Thymus (tissue), 11 donors: Measurements from ENCODE around the gene RPS8. TPM values are rescaled to one million over a fixed set of nuclear protein-coding genes. Genes with fewer than 3 reads are reported as not detected.

Experiments
- DNase-seq, 9 donors: peaks; one replicate each; pipeline ENCODE4 v3.0.0-alpha.2; 2013; ENCODE audit warnings: low spot score in 9 of 9, low read depth in 6 of 9, missing footprints in 1 of 9
- H3K27ac ChIP-seq, 2 donors: one replicate each; pipeline ENCODE4 v1.5.1; 2013; ENCODE audit warnings: control low read depth in 1 of 2, low read depth in 1 of 2, low read length in 1 of 2, mild to moderate bottlenecking in 1 of 2, moderate library complexity in 1 of 2
- H3K27me3 ChIP-seq, 2 donors: one replicate each; pipeline ENCODE4 v1.5.1; 2013; ENCODE audit warnings: low read length in 1 of 2; ENCODE audit not compliant: control insufficient read depth in 2 of 2, insufficient read depth in 1 of 2
- H3K36me3 ChIP-seq, 2 donors: one replicate each; pipeline ENCODE4 v1.5.1; 2013; ENCODE audit warnings: low read length in 1 of 2, mild to moderate bottlenecking in 1 of 2, moderate library complexity in 1 of 2; ENCODE audit not compliant: control insufficient read depth in 2 of 2, insufficient read depth in 2 of 2
- H3K4me1 ChIP-seq, 2 donors: one replicate each; pipeline ENCODE4 v1.5.1; 2013; ENCODE audit warnings: low read length in 2 of 2; ENCODE audit not compliant: control insufficient read depth in 2 of 2, insufficient read depth in 2 of 2
- H3K4me3 ChIP-seq, 2 donors: one replicate each; pipeline ENCODE4 v1.5.1; 2013; ENCODE audit warnings: low read length in 2 of 2, control low read depth in 1 of 2, mild to moderate bottlenecking in 1 of 2
- H3K9me3 ChIP-seq, 2 donors: one replicate each; pipeline ENCODE4 v1.5.1; 2013; ENCODE audit warnings: low read length in 1 of 2, mild to moderate bottlenecking in 1 of 2; ENCODE audit not compliant: control insufficient read depth in 2 of 2, insufficient read depth in 1 of 2
- WGBS: extraction: QIAGEN DNeasy Blood & Tissue Kit; methylation state at CpG from one replicate; pipeline ENCODE4 v1.1.7; 2013; 5-methylcytosine and 5-hydroxymethylcytosine counted together
- polyA plus RNA-seq: library from polyadenylated mRNA; stranded (reverse); fragments of 200-250 nt; gene quantifications from one replicate; pipeline ENCODE4 v1.2.3, GENCODE V29; 2013
- total RNA-seq: library from RNA; stranded (reverse); fragments of 120-200 nt; gene quantifications from one replicate; pipeline ENCODE4 v1.2.4, GENCODE V29; 2013
- donor health status: healthy.

RPS8 gene
- total and polyA plus RNA-seq, 2 donors, result 3,262 to 3,732 TPM

DNA sequence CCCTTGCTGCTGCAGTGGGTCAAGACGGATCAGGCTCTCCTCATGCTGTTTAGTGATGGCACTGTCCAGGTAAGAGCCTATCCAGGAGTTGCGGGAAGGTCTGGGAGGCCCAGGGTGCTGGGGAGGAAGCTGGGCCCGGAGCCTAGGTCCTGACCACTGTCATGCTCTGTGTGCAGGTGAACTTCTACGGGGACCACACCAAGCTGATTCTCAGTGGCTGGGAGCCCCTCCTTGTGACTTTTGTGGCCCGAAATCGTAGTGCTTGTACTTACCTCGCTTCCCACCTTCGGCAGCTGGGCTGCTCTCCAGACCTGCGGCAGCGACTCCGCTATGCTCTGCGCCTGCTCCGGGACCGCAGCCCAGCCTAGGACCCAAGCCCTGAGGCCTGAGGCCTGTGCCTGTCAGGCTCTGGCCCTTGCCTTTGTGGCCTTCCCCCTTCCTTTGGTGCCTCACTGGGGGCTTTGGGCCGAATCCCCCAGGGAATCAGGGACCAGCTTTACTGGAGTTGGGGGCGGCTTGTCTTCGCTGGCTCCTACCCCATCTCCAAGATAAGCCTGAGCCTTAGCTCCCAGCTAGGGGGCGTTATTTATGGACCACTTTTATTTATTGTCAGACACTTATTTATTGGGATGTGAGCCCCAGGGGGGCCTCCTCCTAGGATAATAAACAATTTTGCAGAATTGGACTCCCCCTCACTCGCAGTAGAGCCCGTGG is 30.1 kb downstream of the RPS8 start:
- Histone ChIP-seq H3K4me3 (no peak overlapping the region), H3K27ac (no peak overlapping the region), H3K36me3 (peaks cover 36 to 43% of the 10 kb centered on the region in 2 donors), H3K27me3 (no peaks in the 10 kb centered on the region), H3K9me3 (peaks cover 0 to 12% of the 10 kb centered on the region in 2 donors), H3K4me1 (peaks cover 40 to 70% of the 10 kb centered on the region in 2 donors)
- DNase-seq, result no peak
- WGBS, result 98% methylated on average over 20 of the region's 20 CpGs

DNA sequence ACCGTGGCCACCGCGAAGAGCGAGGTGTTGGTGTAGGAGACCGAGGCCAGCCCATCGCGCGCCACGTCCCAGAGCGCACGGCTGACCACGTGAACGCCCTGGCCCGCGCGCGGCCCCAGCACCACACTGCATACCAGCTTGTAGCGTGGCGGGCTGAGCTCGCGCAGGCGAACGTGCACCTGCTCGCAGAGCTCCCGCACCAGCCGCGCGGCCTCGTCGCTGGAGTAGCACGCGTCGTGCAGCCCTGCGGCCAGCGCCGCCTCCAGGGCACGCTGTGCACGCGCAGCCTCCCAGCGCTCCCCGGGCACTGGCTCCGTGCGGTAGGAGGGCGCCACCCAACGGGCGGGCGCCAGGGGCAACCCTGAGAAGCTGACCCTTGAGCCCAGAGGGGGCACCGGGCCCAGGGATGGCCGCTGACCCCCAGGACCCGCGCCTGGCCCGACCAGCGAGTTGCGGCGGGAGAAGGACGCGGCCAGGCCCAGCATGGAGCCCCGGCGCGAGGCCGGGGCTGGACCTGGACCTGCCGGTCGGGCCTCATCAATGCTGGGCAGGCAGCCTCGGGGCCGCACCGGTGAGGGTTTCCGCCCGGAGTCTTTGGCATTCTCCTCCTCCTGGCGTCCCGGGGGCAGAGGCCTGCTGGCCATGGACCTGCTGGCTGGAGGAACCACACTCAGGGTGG is 30.8 kb downstream of the RPS8 start:
- no peak overlapping the region for H3K4me3 ChIP-seq
- WGBS, result 99% methylated on average over 70 of the region's 70 CpGs
- peaks cover 36 to 43% of the 10 kb centered on the region in 2 donors for H3K36me3 ChIP-seq
- no peak for DNase-seq
- H3K9me3 ChIP-seq, result peaks cover 0 to 12% of the 10 kb centered on the region in 2 donors
- H3K27ac ChIP-seq, result peak overlapping the region; percentile 95 to 98
- no peaks in the 10 kb centered on the region for H3K27me3 ChIP-seq
- peaks cover 43 to 70% of the 10 kb centered on the region in 2 donors for H3K4me1 ChIP-seq

DNA sequence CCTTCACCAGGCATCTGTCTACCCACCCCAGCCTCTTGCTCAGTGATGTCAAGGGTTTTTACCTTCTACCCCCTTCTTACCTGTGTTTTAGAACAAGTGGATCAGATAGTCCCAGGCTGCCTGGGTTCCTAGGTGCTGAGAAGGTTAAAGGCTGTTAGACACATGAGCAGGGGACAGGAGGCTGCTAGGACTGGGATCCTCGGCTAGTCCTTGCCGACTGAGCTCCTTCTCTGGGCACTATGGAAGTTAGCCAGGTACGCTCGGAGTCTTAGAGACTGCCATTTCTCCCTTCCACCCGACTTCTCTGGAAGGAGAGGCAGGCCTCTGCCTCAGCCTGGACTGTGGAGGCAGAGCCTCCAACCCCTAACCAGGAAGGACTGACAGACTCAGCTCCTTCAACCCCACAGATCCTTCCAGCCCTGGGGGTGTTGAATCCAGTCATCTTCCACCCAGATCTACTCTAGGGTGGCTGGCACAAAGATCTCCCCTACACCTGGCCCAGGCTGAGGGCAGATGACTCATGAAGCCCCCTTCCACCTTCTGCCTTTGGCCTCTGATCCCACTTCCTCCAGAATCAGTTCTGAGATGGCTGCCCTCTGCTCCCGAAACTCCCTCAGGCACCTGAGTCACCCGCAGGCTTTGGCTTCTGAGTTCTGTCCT is 31.5 kb downstream of the RPS8 start, which contains the start of gene DYNLT4:
Gene DYNLT4, minus strand, starts transcription at position 648 of the 660 bp plus-strand sequence. CDS start 683 bp downstream, outside the sequence.
- Histone ChIP-seq H3K27me3 (no peaks in the 10 kb centered on the region), H3K4me3 (peak within 1 kb of the TSS; percentile 8 to 14), H3K36me3 (peaks cover 36 to 43% of the 10 kb centered on the region in 2 donors), H3K4me1 (peaks cover 45 to 70% of the 10 kb centered on the region in 2 donors), H3K9me3 (peaks cover 0 to 12% of the 10 kb centered on the region in 2 donors), H3K27ac (peak within 1 kb of the TSS; percentile 95 to 98)
- WGBS, result 95% methylated on average over 7 of the region's 7 CpGs
- no peak for DNase-seq

DNA sequence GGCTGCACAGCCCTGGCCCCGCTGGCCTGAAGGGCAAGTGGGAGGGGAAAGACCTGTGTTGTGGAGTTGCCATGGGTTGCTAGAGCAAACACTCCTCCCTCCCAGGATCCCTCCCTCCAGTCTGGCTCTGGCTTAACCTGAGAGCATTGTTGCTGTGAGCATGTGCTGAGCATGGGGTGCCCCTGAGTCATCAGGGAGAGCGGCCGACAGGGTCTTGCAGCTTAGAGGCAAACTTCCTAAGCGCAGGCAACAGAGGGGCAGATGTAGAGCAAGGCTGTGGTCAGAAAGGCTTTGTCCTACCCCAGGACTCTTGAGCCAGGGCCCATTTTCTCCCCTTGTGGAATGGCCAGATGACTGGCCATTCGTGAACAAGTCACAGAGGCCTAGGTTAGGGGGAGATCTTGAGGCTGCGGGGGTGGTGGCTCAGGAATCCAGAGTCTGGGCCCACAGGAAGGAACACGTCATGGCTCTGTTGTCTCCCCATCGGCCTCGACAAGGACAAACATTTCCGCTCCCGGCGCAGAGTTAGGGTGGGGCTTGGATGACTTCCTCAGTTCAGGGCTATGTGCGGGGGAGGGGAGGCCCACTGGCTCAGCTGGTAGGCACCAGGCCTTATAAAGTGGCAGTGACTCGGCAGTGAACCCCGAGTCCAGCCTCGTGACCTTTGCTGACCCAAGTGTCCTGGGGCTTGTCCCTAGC is 32.2 kb downstream of the RPS8 start:
- DNase-seq, result peak; percentile 76 to 97 (median 87)
- no peaks in the 10 kb centered on the region for H3K27me3 ChIP-seq
- peak overlapping the region; percentile 8 to 14 for H3K4me3 ChIP-seq
- H3K36me3 ChIP-seq, result peaks cover 36 to 41% of the 10 kb centered on the region in 2 donors
- H3K27ac ChIP-seq, result peak overlapping the region; percentile 95 to 98
- peaks cover 0 to 12% of the 10 kb centered on the region in 2 donors for H3K9me3 ChIP-seq
- WGBS, result 18% methylated on average over 16 of the region's 16 CpGs
- H3K4me1 ChIP-seq, result peaks cover 47 to 70% of the 10 kb centered on the region in 2 donors

DNA sequence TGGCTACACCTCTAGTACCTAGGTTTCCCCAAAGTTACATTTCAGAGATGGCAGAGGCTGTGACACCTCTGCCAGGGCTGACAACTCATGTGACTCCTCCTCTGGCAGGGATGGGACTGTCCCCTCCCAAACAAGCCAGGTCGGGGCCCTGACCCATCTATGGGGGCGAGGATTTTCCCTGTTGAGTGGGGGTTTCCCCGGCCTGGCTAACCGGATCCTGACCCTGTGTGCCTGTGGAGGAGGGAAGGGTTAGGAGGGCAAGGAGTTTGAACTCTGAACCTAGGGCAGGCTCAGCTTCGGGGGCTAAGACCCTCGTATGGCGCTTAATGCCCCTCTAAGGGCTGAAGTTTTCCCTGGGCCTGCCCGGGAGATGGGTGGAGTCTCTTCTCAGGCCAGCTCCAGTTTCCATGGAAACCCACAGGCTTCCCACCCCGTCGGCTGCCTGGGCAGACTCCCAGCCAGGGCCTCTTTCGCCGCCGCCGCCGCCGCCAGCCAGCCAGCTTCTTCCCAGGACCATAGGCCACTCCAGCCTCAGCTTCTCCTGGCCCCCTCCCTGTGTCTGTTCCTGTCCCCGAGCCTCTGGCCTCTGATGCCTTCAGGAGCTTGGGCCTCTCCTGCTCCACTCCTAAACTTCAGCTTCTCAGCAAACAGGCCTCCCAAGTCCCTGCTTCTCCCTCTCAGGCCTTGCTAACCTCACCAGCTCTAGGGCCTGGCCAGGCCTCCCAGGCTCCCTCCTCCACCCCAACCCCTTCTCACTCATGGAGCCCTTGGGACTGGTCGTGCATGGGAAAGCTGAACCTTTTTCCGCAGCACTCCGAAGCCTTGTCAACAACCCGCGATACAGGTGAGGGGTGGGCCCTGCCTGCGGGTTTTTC is 33.0 kb downstream of the RPS8 start, which contains the start of gene BTBD19:
Gene BTBD19, plus strand, starts transcription at position 461 of the 875 bp plus-strand sequence. Its CDS starts 298 bp downstream, at position 759.
- Histone ChIP-seq H3K36me3 (peaks cover 29 to 33% of the 10 kb centered on the region in 2 donors), H3K9me3 (peaks cover 0 to 12% of the 10 kb centered on the region in 2 donors), H3K4me1 (peaks cover 48 to 70% of the 10 kb centered on the region in 2 donors), H3K27ac (peak within 1 kb of the TSS; percentile 95 to 98), H3K4me3 (peak within 1 kb of the TSS; percentile 8 to 14), H3K27me3 (no peaks in the 10 kb centered on the region)
- peak in 1 of 9 donors; percentile 52 for DNase-seq
- 78% methylated on average over 23 of the region's 23 CpGs for WGBS

DNA sequence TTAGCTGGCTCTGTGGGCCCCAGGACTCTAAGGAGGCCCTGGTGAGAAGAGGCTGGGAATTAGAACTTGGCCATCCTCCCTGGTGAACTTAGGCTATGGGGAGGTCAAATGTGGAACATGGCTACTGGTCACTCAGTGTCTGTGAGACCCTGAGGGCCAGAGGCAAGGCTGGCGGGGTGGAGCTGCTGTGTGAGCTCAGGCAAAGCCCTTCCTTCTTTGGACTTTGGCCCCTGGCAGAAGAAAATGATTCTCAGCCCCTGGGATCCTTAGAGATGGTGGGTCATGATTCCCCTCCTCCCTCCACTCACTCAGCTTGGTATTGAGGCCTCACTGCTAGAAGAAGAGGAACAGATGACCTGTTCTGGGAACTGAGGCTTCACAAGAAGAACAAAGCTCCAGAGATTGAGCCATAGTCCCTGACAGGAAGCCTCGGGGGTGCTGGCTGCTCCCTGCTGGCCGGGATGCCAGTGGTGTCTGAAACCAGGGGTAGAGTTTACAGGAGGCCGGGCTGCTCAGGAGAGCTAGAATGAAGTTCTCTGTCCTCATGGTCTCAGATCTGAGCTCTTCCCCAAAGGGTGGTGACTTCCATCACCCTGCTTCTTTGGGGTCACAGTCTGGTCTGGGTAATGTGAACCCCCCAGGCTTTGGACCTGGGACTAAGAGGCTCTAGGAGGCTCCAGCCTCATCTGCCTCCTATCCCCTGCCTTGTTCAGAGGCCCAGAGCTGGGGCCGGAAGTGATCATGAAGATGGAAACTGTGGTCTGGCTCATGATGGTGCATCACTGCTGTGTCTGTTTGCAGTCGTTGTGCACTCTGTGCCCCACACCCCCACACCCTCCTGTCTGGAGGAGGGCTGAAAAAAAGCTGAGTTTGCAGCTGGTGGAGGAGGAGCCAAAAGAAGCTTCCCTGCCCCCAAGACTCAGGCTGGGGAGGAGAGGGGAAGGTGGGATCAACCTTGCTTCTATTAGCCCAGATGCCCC is 33.9 kb downstream of the RPS8 start:
- no peak overlapping the region for H3K4me3 ChIP-seq
- peaks cover 0 to 12% of the 10 kb centered on the region in 2 donors for H3K9me3 ChIP-seq
- H3K4me1 ChIP-seq, result peaks cover 53 to 74% of the 10 kb centered on the region in 2 donors
- 33% methylated on average over 6 of the region's 6 CpGs for WGBS
- H3K27me3 ChIP-seq, result no peaks in the 10 kb centered on the region
- peaks cover 20 to 24% of the 10 kb centered on the region in 2 donors for H3K36me3 ChIP-seq
- DNase-seq, result peak; percentile 72 to 96 (median 84)
- H3K27ac ChIP-seq, result peak overlapping the region; percentile 95 to 98

DNA sequence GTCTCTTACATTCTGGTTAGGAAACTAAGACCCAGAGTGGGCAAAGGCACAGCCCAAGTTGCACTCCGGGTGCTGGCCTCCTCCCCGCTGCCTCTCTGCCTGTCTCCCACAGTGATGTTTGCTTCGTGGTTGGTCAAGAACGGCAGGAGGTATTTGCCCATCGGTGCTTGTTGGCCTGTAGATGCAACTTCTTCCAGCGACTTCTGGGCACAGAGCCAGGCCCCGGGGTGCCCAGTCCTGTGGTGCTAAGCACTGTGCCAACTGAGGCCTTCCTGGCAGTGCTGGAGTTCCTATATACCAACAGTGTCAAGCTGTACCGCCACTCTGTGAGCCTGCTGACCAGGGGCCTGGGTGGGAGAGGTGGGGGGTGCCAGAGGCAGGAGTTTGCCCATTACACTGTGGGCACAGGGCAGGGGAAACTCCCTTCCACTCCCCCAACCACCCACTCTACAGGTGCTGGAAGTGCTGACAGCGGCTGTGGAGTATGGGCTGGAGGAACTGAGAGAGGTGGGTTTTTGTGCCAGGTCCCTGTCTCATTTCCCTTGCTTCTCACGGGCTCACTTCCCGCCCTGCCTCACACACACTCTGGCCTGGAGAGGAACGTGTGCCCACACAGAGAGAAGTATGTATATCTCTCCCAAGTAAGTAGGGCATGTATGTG is 34.9 kb downstream of the RPS8 start:
- Histone ChIP-seq H3K27me3 (no peaks in the 10 kb centered on the region), H3K4me3 (no peak overlapping the region), H3K4me1 (peaks cover 53 to 82% of the 10 kb centered on the region in 2 donors), H3K36me3 (peaks cover 11 to 16% of the 10 kb centered on the region in 2 donors), H3K27ac (peak overlapping the region; percentile 95 to 98), H3K9me3 (peaks cover 0 to 12% of the 10 kb centered on the region in 2 donors)
- DNase-seq, result peak in 1 of 9 donors; percentile 61
- 52% methylated on average over 12 of the region's 12 CpGs for WGBS
